Stimulated activated CD8-positive, alpha-beta memory T cell treated with anti-CD3 and anti-CD28 coated beads, Interleukin-4, amount 100 ng/mL, for 4 hours (primary cell): Measurements from ENCODE around the gene DACH1.

ENCODE experiments used
- DNase-seq, 2 donors: peaks; one replicate each; pipeline ENCODE4 v3.0.0-alpha.2; 2020; ENCODE audit warnings: low read depth in 2 of 2, low spot score in 1 of 2

Gene DACH1

GRCh38 chr13:71830736-71831135 is 36.3 kb downstream of the DACH1 start:
- DNase-seq = no peak

GRCh38 chr13:71830323-71830722 is 36.7 kb downstream of the DACH1 start:
- DNase-seq = no peak

- no peak for DNase-seq
These were observed 37.5 kb downstream of the DACH1 start for GRCh38 chr13:71829547-71829946.

GRCh38 chr13:71828564-71828963 is 38.4 kb downstream of the DACH1 start:
- DNase-seq = no peak

GRCh38 chr13:71828117-71828516 is 38.9 kb downstream of the DACH1 start:
- no peak for DNase-seq

GRCh38 chr13:71827241-71827640 is 39.8 kb downstream of the DACH1 start:
- DNase-seq = no peak

GRCh38 chr13:71820699-71821098 is 46.3 kb downstream of the DACH1 start:
- no peak for DNase-seq

- DNase-seq = no peak
These were observed 49.7 kb downstream of the DACH1 start for GRCh38 chr13:71817335-71817734.

- DNase-seq = no peak
These were observed 52.1 kb downstream of the DACH1 start for GRCh38 chr13:71814806-71815360.

- no peak for DNase-seq
These were observed 53.8 kb downstream of the DACH1 start for GRCh38 chr13:71813187-71813586.

GRCh38 chr13:71811344-71811743 is 55.7 kb downstream of the DACH1 start:
- no peak for DNase-seq

- no peak for DNase-seq
These were observed 58.3 kb downstream of the DACH1 start for GRCh38 chr13:71808708-71809107.

GRCh38 chr13:71806886-71807285 is 60.1 kb downstream of the DACH1 start:
- DNase-seq = no peak

GRCh38 chr13:71803066-71803465 is 63.9 kb downstream of the DACH1 start:
- no peak for DNase-seq

- DNase-seq = no peak
These were observed 65.2 kb downstream of the DACH1 start for GRCh38 chr13:71801781-71802180.

GRCh38 chr13:71801165-71801760 is 65.7 kb downstream of the DACH1 start:
- DNase-seq = no peak

- no peak for DNase-seq
These were observed 67.7 kb downstream of the DACH1 start for GRCh38 chr13:71799324-71799723.

- no peak for DNase-seq
These were observed 68.3 kb downstream of the DACH1 start for GRCh38 chr13:71798707-71799106.

GRCh38 chr13:71797517-71797916 is 69.5 kb downstream of the DACH1 start:
- DNase-seq = no peak

- no peak for DNase-seq
These were observed 77.2 kb downstream of the DACH1 start for GRCh38 chr13:71789693-71790329.

GRCh38 chr13:71789037-71789436 is 78.0 kb downstream of the DACH1 start:
- DNase-seq = no peak

- DNase-seq = no peak
These were observed 79.6 kb downstream of the DACH1 start for GRCh38 chr13:71787414-71787813.

GRCh38 chr13:71786875-71787274 is 80.1 kb downstream of the DACH1 start:
- no peak for DNase-seq
